HCT116 (cell line): ENCODE results near the gene PPY.

Experiments
- CBX3 ChIP-seq: IDR thresholded peaks from 2 replicates; pipeline ENCODE4 v1.6.1; 2012; ENCODE audit warnings: low read depth
- CTCF ChIP-seq, 3 experiments: fragments of 200-600 bp in 1 of 3; sonication (generic) in 1 of 3; IDR thresholded peaks in 2 of 3; conservative IDR thresholded peaks in 1 of 3; 2 replicates each; pipeline ENCODE4 v1.5.1; 2012 to 2017; ENCODE audit warnings: low read depth in 2 of 3, low read length in 2 of 3, antibody characterized with exemption in 1 of 3, borderline replicate concordance in 1 of 3, control low read depth in 1 of 3, mild to moderate bottlenecking in 1 of 3, mixed read lengths in 1 of 3, mixed run types in 1 of 3, moderate library complexity in 1 of 3; ENCODE audit not compliant: insufficient read depth in 1 of 3
- ELF1 ChIP-seq: IDR thresholded peaks from 2 replicates; pipeline ENCODE4 v1.6.1; 2012; ENCODE audit warnings: low read depth, borderline replicate concordance
- EZH2 ChIP-seq: fragments of 200-600 bp; sonication (generic); IDR thresholded peaks from 2 replicates; pipeline ENCODE4 v1.6.1; 2017; ENCODE audit warnings: antibody characterized with exemption, mixed run types
- EZH2phosphoT487 ChIP-seq: fragments of 200-600 bp; IDR thresholded peaks from 2 replicates; pipeline ENCODE4 v1.6.1; 2018; ENCODE audit warnings: antibody characterized with exemption, borderline replicate concordance
- FOSL1 ChIP-seq: IDR thresholded peaks from 2 replicates; pipeline ENCODE4 v1.6.1; 2012; ENCODE audit warnings: low read depth
- POLR2A ChIP-seq: IDR thresholded peaks from 2 replicates; pipeline ENCODE4 v1.7.0; 2011; ENCODE audit warnings: borderline replicate concordance; ENCODE audit not compliant: insufficient read depth, insufficient read length; ENCODE audit errors: extremely low read depth
- POLR2AphosphoS5 ChIP-seq: IDR thresholded peaks from 2 replicates; pipeline ENCODE4 v1.6.1; 2011; ENCODE audit warnings: mild to moderate bottlenecking, low read depth, low read length, moderate library complexity
- RAD21 ChIP-seq: IDR thresholded peaks from 2 replicates; pipeline ENCODE4 v1.6.1; 2012; ENCODE audit warnings: low read depth, mild to moderate bottlenecking
- REST ChIP-seq: IDR thresholded peaks from 2 replicates; pipeline ENCODE4 v1.6.1; 2012; ENCODE audit warnings: low read depth
- TCF7L2 ChIP-seq: IDR thresholded peaks from 2 replicates; pipeline ENCODE4 v1.7.0; 2011; ENCODE audit warnings: borderline replicate concordance, inconsistent platforms; ENCODE audit not compliant: insufficient read depth, insufficient read length; ENCODE audit errors: extremely low read depth
- YY1 ChIP-seq: IDR thresholded peaks from 2 replicates; pipeline ENCODE4 v1.6.1; 2011; ENCODE audit warnings: low read length, low read depth, moderate library complexity, mild to moderate bottlenecking; ENCODE audit not compliant: insufficient replicate concordance; ENCODE audit errors: extremely low read depth
- ZFX ChIP-seq: fragments of 450-650 bp; IDR thresholded peaks from 2 replicates; pipeline ENCODE4 v1.6.1; 2017
- ZNF274 ChIP-seq: fragments of 200-500 bp; sonication (Bioruptor generic); IDR thresholded peaks from 2 replicates; pipeline ENCODE4 v1.6.1; 2014; ENCODE audit warnings: mild to moderate bottlenecking, low read depth, low read length, inconsistent platforms

- TF ChIP-seq POLR2A (no peak), TCF7L2 (no peak), CTCF (IDR thresholded peaks at IDR 0.05 in 2 of 3, conservative IDR thresholded peaks at IDR 0.05 in 1 of 3; ENCODE audit: borderline replicate concordance in 1 of 3, insufficient read depth in 1 of 3, low read depth in 2 of 3, low read length in 2 of 3) (no peak), RAD21 (no peak), POLR2AphosphoS5 (no peak), REST (no peak), EZH2 (no peak), CBX3 (no peak), ZNF274 (no peak), ELF1 (no peak), YY1 (no peak), ZFX (no peak), EZH2phosphoT487 (no peak), FOSL1 (no peak)
Observed at GRCh38 chr17:43913584-43913983, 28.7 kb downstream of the PPY start.
